Medulla oblongata (tissue), 1 donor: ENCODE results near the gene PBXIP1.
A peak's percentile ranks its signal among the peaks of the same experiment; 100 is the strongest.
"Not testable (repeated sequence)": the region's sequence is repeated elsewhere in the genome, so short reads cannot be mapped to it uniquely, and the experiment has no call there.

Experiments used
- DNase-seq: peaks from one replicate; pipeline ENCODE4 v3.0.0-alpha.2; 2015; ENCODE audit errors: extremely low spot score

Gene PBXIP1

GRCh38 chr1:154937085-154937987, 18.6 kb downstream of the PBXIP1 start:
- DNase-seq: peak; percentile 96

- DNase-seq: peak; percentile 98
Observed at GRCh38 chr1:154936555-154937084, 19.3 kb downstream of the PBXIP1 start, which contains the start of gene PMVK. PMVK (minus strand) TSS chr1:154936719; CDS start chr1:154936685, 34 bp downstream.

- no peak for DNase-seq
Observed at GRCh38 chr1:154935749-154936554, 19.9 kb downstream of the PBXIP1 start.

GRCh38 chr1:154934358-154934948, 21.4 kb downstream of the PBXIP1 start:
- DNase-seq: no peak

GRCh38 chr1:154931940-154932487, 23.9 kb downstream of the PBXIP1 start:
- DNase-seq: no peak

DNA sequence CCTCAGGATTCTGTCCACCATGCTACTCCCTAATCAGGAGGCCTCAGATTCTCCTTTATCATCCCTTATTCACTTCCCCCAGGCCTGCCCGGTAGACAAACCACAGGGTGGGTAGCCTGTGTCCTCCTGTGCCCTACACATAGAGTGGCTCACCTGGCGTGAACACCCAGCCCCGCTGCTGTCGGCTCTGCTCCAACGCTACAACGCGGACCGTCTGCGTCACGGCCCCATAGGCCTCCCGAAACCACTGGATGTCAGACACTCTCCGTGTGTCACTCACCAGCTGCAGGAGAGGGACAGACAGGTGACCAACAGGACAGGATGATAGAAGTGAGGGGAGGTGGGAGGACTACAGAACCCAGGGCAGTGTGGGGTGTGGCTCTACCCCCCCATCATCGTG, 29.7 kb downstream of the PBXIP1 start:
- no peak for DNase-seq

DNA sequence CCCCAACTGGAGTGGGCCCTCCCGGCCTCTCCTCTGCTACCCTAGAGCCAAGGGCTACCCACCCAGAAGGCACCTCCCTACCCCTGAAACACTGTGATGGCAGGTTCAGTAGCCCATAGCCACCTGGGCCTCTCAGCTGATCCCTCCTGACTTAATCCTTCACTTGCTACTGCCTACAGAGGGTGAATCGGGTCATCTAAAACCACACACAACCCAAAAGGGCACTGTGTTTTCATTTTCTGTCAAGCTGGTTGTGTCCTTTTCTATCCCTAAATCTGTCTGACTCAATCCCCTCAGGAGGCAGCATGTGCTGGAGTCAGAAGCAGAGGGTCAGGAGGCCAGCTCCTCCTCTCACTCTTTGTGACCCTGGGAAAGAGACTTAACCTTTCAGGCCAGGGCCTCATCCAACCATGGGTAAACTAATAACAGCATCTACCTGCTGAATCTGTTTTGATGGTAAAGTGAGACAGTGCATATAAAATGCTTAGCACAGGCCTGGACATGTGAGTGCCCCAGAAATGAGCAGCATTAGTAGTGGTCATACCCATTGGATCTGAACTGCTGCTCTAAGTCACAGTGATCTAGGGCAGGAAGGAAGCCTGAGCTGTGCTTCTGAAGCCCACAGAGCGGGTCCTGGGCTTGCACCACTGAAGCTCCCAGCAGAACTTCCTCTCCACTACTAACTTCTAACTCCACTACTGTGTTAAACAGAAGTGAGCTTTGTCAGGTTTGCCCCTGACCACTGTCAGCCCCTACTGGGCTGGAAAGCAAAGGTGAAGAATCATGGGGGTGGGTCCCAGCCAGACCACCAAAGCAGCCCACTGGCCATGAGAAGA, 30.3 kb downstream of the PBXIP1 start:
- no peak for DNase-seq

- no peak for DNase-seq
Observed at GRCh38 chr1:154923695-154924094, 32.2 kb downstream of the PBXIP1 start.

- DNase-seq: no peak
Observed at GRCh38 chr1:154913273-154913672, 42.6 kb downstream of the PBXIP1 start.

DNA sequence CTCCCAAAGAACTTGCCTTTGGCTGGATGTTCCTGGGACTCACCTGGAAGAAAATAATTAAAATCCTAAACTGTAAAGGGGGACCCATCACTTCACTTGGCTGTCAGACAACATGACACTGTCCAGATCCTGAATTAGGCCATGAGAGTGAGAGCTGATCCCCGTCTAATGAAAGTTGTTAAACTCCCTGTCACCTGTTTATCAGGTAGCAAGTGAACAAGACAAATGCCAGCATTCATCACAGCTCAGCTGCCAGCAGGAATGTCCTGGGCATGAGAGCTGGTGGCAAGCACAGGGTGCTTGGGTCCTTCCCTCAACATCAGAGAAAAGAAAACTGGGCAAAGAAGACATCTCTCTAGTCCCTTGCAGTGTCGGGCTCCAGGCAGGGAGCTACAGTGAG, 43.1 kb downstream of the PBXIP1 start:
- DNase-seq: no peak

GRCh38 chr1:154911691-154912550, 44.0 kb downstream of the PBXIP1 start:
- peak; percentile 13 for DNase-seq

DNA sequence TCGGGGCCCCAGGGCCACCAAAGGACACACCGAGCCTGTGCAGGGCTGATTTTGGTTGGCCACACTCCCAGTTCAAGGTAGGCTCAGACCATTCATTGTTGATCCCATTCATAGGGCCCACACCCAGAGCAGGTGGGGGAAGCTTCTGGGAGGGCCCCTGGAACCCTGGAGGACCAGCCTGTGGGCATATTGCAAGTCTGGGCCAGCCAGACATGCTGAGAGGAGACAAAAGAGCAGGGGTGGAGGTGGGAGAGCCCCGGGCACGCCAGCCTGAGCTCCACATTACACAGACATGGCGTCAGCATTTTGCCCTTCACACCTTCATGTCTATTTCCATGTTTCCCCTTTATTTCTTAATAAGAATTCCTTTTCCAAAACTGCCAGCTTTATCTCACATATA, 45.0 kb downstream of the PBXIP1 start:
- no peak for DNase-seq

DNA sequence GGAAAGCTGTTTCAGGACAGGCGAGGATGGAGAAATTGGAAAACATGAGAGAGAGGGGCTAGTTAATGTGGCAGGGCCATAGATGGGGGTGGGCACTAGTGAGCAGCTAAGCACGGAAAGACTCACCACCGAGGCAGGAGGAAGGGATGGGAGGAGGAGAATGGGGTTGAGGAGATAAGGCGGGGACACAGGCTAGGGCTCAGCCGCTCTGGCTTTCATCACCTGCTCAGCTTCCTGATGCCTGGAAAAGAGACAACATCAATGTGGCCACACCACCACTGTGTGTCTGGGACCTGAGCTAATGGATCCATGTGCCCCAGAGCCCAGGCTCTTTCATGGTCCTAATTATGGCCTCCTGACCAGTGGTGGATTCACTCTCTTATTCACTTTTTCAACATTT, 47.0 kb downstream of the PBXIP1 start:
- DNase-seq: no peak

GRCh38 chr1:154908129-154908528, 47.8 kb downstream of the PBXIP1 start:
- not testable (repeated sequence) for DNase-seq

DNA sequence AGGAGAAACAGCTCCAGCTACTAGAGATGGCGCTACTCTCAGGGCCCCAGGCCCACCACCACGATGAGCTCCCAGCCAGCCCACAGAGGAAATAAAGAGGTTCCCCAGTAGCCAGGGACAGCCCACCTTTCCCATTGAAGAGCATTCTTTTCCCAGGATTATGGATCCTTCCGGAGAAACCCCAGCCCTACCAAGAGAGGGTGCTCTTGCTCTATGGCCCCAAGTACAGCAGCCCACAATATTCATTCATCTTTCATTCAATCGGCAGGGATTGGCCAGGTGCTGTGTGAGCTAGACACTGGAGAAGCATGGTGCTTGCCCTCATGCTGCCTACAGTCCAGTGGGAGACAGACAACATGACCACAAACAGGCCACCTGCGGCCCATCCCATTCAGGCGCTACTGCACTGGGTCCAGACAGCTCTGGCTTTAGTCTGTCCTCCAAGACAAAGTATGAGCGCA, 49.2 kb downstream of the PBXIP1 start:
- DNase-seq: no peak

GRCh38 chr1:154902938-154903566, 52.8 kb downstream of the PBXIP1 start:
- DNase-seq: no peak

- no peak for DNase-seq
Observed at GRCh38 chr1:154901591-154901990, 54.3 kb downstream of the PBXIP1 start.

GRCh38 chr1:154899041-154899440, 56.9 kb downstream of the PBXIP1 start:
- no peak for DNase-seq

DNA sequence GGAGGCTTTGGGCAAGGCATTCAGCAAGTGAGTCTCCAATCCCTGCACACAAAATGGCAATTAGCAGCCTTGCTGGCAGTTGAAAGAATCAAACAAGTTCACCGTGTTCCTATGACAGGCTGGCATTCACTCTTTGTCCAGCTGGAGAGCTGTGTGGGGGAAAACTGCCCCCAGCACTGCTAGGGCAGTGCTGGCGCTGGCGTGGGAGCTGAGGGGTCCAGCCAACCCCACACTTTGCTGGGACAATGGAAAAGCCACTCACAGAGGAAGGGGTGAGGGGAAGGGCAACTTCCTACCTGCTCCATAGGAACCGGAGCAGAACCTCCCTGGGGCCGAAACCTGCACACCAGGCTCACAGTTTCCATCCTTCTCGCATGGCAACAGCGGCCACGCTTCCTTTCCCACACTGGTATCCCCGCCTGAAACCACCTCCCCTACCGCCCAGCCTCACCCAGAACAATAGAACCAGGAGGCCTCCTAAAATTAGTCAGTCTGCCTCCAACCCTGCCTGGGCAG, 59.1 kb downstream of the PBXIP1 start:
- peak; percentile 58 for DNase-seq
